GM12878 (cell line): ENCODE measurements around the gene MORC4. TPM values are rescaled to one million over a fixed set of nuclear protein-coding genes. Genes with fewer than 3 reads are reported as not detected.

Source experiments
- CBX5 ChIP-seq: sonication (generic); IDR thresholded peaks from 2 replicates; pipeline ENCODE4 v1.6.1; 2016; ENCODE audit warnings: low read depth, moderate library complexity, mild to moderate bottlenecking, inconsistent platforms
- EGR1 ChIP-seq, 2 experiments: IDR thresholded peaks; 1 replicate in 1 of 2; 2 replicates in 1 of 2; pipeline ENCODE4 v1.6.1; 2011 to 2012; ENCODE audit warnings: low read depth in 2 of 2, low read length in 2 of 2, borderline replicate concordance in 1 of 2, mild to moderate bottlenecking in 1 of 2, moderate library complexity in 1 of 2
- IKZF2 ChIP-seq, 2 experiments: fragments of 450-650 bp; IDR thresholded peaks; 2 replicates each; pipeline ENCODE4 v1.6.1; 2017; ENCODE audit warnings: mild to moderate bottlenecking in 2 of 2, moderate library complexity in 2 of 2
- NFXL1 ChIP-seq: fragments of 450-650 bp; IDR thresholded peaks from 2 replicates; pipeline ENCODE4 v1.6.1; 2017; ENCODE audit warnings: antibody characterized with exemption, mild to moderate bottlenecking, borderline replicate concordance
- POU2F2 ChIP-seq: IDR thresholded peaks from 3 replicates; pipeline ENCODE4 v1.6.1; 2011; ENCODE audit warnings: low read depth, mild to moderate bottlenecking, low read length, borderline replicate concordance
- RBBP5 ChIP-seq: fragments of 200-600 bp; sonication (generic); conservative IDR thresholded peaks from 2 replicates; pipeline ENCODE4 v1.6.1; 2016
- polyA plus RNA-seq, 11 experiments: library from polyadenylated mRNA; depleted of rRNA in 4 of 11; unstranded in 6 of 11; stranded (reverse) in 5 of 11; fragments of >200 nt; fragmentation: Nextera tagmentation in 4 of 11; fragmentation: Illumina TruSeq in 1 of 11; extraction: Ambion mirVana in 4 of 11; extraction: Trizol in 1 of 11; gene quantifications; 1 replicate in 1 of 11; 2 replicates in 10 of 11; pipeline versions ENCODE4 v1.2.1 to v1.2.3, GENCODE V29; 2011 to 2016; ENCODE audit warnings: inconsistent platforms in 2 of 11, missing spikeins in 2 of 11, low read depth in 1 of 11
- total RNA-seq, 4 experiments: library from RNA; depleted of rRNA in 3 of 4; stranded (reverse); fragments of >200 nt in 3 of 4; fragmentation: Illumina TruSeq in 1 of 4; extraction: Trizol in 1 of 4; gene quantifications; 2 replicates each; pipeline versions ENCODE4 v1.2.1 to v1.2.3, GENCODE V29; 2013 to 2021
- TF ChIP-seq, protein P1 (sequence below): fragments of 450-650 bp; formaldehyde crosslinking; IDR thresholded peaks from 2 replicates; pipeline ENCODE4 v1.4.0; 2022; ENCODE audit warnings: mild to moderate bottlenecking, moderate library complexity
- TF ChIP-seq, protein P2 (sequence below): fragments of 150-350 bp; IDR thresholded peaks from 2 replicates; pipeline ENCODE4 v1.6.1; 2014; ENCODE audit warnings: mild to moderate bottlenecking, low read depth, low read length
- TF ChIP-seq, protein P3 (sequence below): IDR thresholded peaks from 2 replicates; pipeline ENCODE4 v1.6.1; 2011; ENCODE audit warnings: low read depth, mild to moderate bottlenecking, low read length, moderate library complexity, borderline replicate concordance; ENCODE audit errors: extremely low read depth

The MORC4 gene
- total and polyA plus RNA-seq, 10 of the 15 experiments (the other 5 are each of a cell fraction or from before 2014, with no cell fraction given), result 0.03 to 0.65 (median 0.26) TPM

DNA sequence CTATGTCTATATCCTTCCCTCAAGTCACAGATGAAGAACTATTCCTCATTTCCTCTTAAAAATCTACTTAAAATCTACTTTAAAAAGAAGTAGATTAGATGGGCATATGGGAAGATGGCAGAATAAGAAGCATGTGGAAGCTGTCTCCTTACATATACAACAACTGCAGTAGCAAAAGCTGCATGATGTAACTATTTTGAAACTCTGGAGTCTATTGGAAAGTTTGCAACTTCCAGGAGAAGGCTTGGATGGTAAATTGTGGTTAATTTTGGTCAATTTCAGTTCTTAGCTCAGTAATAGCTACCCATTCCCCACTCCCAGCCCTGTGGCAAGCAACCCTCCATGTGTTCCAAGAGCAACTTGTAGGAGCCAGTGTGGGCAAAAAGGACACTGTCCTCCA is 36.9 kb downstream of the MORC4 start (continued):
- TF ChIP-seq, protein P1, sequence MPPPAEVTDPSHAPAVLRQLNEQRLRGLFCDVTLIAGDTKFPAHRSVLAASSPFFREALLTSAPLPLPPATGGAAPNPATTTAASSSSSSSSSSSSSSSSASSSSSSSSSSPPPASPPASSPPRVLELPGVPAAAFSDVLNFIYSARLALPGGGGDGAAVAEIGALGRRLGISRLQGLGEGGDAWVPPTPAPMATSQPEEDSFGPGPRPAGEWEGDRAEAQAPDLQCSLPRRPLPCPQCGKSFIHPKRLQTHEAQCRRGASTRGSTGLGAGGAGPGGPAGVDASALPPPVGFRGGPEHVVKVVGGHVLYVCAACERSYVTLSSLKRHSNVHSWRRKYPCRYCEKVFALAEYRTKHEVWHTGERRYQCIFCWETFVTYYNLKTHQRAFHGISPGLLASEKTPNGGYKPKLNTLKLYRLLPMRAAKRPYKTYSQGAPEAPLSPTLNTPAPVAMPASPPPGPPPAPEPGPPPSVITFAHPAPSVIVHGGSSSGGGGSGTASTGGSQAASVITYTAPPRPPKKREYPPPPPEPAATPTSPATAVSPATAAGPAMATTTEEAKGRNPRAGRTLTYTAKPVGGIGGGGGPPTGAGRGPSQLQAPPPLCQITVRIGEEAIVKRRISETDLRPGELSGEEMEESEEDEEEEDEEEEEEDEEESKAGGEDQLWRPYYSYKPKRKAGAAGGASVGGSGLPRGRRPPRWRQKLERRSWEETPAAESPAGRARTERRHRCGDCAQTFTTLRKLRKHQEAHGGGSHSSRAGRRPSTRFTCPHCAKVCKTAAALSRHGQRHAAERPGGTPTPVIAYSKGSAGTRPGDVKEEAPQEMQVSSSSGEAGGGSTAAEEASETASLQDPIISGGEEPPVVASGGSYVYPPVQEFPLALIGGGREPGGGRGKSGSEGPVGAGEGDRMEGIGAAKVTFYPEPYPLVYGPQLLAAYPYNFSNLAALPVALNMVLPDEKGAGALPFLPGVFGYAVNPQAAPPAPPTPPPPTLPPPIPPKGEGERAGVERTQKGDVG (CRISPR knock-in tag), result no peak
- TF ChIP-seq, protein P2, sequence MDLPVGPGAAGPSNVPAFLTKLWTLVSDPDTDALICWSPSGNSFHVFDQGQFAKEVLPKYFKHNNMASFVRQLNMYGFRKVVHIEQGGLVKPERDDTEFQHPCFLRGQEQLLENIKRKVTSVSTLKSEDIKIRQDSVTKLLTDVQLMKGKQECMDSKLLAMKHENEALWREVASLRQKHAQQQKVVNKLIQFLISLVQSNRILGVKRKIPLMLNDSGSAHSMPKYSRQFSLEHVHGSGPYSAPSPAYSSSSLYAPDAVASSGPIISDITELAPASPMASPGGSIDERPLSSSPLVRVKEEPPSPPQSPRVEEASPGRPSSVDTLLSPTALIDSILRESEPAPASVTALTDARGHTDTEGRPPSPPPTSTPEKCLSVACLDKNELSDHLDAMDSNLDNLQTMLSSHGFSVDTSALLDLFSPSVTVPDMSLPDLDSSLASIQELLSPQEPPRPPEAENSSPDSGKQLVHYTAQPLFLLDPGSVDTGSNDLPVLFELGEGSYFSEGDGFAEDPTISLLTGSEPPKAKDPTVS, result no peak
- no peak for TF ChIP-seq IKZF2 (IDR thresholded peaks at IDR 0.05)
- TF ChIP-seq NFXL1, result no peak
- no peak for TF ChIP-seq RBBP5
- no peak for TF ChIP-seq POU2F2
- TF ChIP-seq CBX5, result no peak
- TF ChIP-seq EGR1 (IDR thresholded peaks at IDR 0.05; ENCODE audit: borderline replicate concordance in 1 of 2, low read depth in 2 of 2, low read length in 2 of 2), result no peak
- TF ChIP-seq, protein P3, sequence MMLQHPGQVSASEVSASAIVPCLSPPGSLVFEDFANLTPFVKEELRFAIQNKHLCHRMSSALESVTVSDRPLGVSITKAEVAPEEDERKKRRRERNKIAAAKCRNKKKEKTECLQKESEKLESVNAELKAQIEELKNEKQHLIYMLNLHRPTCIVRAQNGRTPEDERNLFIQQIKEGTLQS, result no peak
- TF ChIP-seq, all 136 proteins: peak for 0
